ENCODE results near the gene WRAP73. TPM values are rescaled to one million over a fixed set of nuclear protein-coding genes. Genes with fewer than 3 reads are reported as not detected.

Gene WRAP73
- total RNA-seq, 1 donor from 2014 or later: 14.4 TPM

DNA sequence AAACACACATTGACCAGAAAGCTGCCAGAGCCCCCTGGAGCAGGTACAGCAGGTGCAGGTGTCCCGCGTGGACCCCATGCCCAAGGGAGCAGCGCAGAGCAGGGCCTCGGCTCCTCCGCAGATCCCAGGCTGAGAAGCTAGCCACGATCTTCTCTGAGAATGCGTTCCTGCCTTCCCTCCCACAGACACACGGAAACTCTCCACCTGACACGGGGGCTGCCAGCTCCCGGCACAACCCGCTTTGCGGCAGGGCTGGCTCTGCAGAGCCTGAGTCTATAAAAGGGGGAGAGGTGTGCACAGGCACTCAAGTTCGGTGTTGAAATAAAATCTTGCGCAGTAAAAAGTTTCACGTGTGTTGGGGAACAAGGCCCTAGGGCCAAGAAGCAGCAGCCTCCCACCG is 48.2 kb downstream of the WRAP73 start:
- no peak overlapping the region for H3K27ac ChIP-seq
- H3K4me1 ChIP-seq: no peaks in the 10 kb centered on the region
- TF ChIP-seq, protein P1, sequence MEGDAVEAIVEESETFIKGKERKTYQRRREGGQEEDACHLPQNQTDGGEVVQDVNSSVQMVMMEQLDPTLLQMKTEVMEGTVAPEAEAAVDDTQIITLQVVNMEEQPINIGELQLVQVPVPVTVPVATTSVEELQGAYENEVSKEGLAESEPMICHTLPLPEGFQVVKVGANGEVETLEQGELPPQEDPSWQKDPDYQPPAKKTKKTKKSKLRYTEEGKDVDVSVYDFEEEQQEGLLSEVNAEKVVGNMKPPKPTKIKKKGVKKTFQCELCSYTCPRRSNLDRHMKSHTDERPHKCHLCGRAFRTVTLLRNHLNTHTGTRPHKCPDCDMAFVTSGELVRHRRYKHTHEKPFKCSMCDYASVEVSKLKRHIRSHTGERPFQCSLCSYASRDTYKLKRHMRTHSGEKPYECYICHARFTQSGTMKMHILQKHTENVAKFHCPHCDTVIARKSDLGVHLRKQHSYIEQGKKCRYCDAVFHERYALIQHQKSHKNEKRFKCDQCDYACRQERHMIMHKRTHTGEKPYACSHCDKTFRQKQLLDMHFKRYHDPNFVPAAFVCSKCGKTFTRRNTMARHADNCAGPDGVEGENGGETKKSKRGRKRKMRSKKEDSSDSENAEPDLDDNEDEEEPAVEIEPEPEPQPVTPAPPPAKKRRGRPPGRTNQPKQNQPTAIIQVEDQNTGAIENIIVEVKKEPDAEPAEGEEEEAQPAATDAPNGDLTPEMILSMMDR (IDR thresholded peaks at IDR 0.05): no peak
- H3K4me3 ChIP-seq: no peak overlapping the region
- DNase-seq (ENCODE audit: low spot score in 2 of 2): no peak
- H3K9me3 ChIP-seq: no peaks in the 10 kb centered on the region
- H3K36me3 ChIP-seq: no peaks in the 10 kb centered on the region
- no peaks in the 10 kb centered on the region for H3K27me3 ChIP-seq
- intact Hi-C loops (cut with DNase I): no loop called here

DNA sequence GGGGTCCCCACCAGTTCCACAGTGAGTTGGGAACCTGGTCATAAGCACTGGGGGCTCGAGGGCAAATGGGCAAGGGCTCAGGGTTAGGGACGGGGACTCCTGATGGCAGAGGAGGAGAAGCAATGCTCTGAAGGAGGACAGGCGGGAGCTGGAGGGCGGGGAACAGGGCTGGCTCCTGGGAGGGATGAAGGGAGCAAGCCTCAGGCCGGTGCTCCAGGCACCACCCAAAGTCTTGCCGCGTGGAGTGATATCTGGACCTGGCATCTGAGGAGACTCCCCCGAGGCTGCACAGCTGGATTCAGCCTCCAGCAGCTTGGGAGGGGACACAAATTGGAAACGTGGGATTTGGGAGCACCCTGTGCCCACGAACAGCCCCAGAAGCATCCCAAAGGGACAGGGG is 49.5 kb downstream of the WRAP73 start:
- H3K4me3 ChIP-seq: no peak overlapping the region
- H3K36me3 ChIP-seq: no peaks in the 10 kb centered on the region
- no peak for DNase-seq (ENCODE audit: low spot score in 2 of 2)
- H3K9me3 ChIP-seq: no peaks in the 10 kb centered on the region
- H3K27me3 ChIP-seq: no peaks in the 10 kb centered on the region
- TF ChIP-seq, protein P1 (IDR thresholded peaks at IDR 0.05): no peak
- H3K4me1 ChIP-seq: no peaks in the 10 kb centered on the region
- intact Hi-C loops (cut with DNase I): no loop called here
- no peak overlapping the region for H3K27ac ChIP-seq

DNA sequence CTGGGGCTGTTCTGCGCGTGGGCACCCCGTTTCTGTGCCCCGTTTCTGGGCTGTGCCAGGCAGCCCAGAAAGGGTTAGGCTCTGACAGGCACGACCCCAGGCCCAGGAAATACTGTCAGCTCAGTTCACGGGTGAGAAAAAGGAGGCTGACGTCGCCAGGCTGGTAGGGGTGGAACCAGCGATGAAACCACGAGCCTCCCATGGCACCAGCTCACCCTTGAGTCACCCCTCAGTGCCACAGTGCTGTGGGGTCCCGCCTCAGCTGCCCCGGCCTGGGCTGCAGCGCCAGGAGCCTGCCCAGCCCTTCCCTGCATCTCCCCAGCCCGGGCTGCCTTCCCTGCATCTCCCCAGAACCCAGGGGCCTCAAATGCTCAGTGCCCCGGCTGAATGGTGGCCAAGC is 50.1 kb downstream of the WRAP73 start:
- Histone ChIP-seq H3K36me3 (no peaks in the 10 kb centered on the region), H3K27me3 (no peaks in the 10 kb centered on the region), H3K27ac (no peak overlapping the region), H3K4me1 (no peaks in the 10 kb centered on the region), H3K4me3 (no peak overlapping the region), H3K9me3 (no peaks in the 10 kb centered on the region)
- intact Hi-C loops (cut with DNase I): no loop called here
- TF ChIP-seq, protein P1 (IDR thresholded peaks at IDR 0.05): no peak
- DNase-seq (ENCODE audit: low spot score in 2 of 2): no peak

DNA sequence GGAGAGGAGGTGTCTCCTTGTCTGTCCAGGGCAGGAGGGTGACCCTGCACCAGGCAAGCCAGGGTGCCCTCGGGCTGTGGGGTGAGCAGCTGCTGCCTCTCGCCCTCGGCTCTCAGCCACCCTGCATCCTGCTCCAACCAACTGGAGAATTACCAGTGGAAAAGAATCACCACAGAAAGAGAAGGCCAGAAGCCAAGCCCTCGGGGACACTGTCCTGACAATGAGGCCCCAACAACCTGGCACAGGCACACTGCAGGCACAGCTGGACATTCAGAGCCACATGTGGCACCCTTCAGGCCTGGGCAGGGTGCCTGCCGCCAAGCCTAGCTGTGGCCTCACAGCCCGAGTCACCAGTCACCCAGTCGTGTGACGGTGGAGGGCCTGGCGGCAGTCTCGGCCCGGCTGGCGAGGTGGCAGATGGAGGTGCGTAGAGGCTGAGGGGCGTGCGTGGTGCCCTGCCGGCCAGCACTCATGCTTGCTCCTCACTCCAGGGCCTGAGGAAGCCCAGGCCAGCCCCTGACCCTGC is 50.6 kb downstream of the WRAP73 start:
- H3K27ac ChIP-seq: no peak overlapping the region

DNA sequence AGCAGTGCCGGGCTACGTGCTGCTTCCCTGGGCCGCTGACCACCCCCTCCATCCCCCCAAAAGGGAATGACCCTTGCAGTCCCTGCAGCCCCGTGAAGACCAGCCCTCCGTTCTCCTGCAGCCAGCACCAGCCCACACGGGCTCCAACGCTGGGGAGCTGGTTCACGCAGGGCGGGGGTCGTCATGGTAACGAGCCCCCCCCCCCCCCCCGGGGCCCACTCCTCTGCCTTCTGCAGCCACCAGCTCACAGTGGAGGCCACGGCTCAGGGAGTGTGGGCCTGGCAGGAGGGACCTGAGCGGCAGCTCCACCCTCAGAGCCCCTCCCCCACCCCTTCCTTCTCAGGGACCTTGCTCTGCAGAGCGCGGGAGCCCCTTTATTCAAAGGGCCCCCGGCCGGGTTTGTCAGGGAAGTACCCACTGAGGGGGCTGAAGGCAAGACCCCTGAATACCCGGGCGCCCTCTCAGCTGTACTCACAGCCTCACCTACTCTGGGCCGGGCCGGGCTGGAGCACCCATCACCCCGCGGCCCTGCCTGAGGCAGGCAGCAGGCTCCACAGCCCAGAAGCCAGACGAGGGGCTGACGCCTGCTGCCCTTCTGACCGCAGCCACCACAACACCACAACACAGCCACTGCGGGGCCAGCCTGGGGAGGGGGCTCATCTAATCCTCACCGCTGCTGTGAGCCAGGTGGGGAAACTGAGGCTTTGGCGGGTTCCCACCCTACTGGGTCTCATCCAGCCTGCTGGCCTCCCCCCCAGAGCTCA is 51.2 kb downstream of the WRAP73 start:
- TF ChIP-seq, protein P1 (IDR thresholded peaks at IDR 0.05): no peak
- no peak for DNase-seq (ENCODE audit: low spot score in 2 of 2)
- Histone ChIP-seq H3K4me3 (no peak overlapping the region), H3K9me3 (no peaks in the 10 kb centered on the region), H3K36me3 (no peaks in the 10 kb centered on the region), H3K27ac (no peak overlapping the region), H3K27me3 (no peaks in the 10 kb centered on the region), H3K4me1 (no peaks in the 10 kb centered on the region)
- intact Hi-C loops (cut with DNase I): no loop called here

More for the DNA sequence above, 50.6 kb downstream of the WRAP73 start:
- TF ChIP-seq, protein P1 (IDR thresholded peaks at IDR 0.05): no peak
- Histone ChIP-seq H3K4me3 (no peak overlapping the region), H3K4me1 (no peaks in the 10 kb centered on the region), H3K9me3 (no peaks in the 10 kb centered on the region), H3K27me3 (no peaks in the 10 kb centered on the region), H3K36me3 (no peaks in the 10 kb centered on the region)
- no peak for DNase-seq (ENCODE audit: low spot score in 2 of 2)
- intact Hi-C loops (cut with DNase I): no loop called here
